NCI-H82 treated with DMSO at 0.1 percent for 48 hours (cell line): Measurements from ENCODE around the gene CNIH3.

Source experiments
- DNase-seq: peaks from one replicate; lab custom pipeline; 2025; ENCODE audit not compliant: unreplicated experiment; lab: John Stamatoyannopoulos, UW

Gene CNIH3

DNA sequence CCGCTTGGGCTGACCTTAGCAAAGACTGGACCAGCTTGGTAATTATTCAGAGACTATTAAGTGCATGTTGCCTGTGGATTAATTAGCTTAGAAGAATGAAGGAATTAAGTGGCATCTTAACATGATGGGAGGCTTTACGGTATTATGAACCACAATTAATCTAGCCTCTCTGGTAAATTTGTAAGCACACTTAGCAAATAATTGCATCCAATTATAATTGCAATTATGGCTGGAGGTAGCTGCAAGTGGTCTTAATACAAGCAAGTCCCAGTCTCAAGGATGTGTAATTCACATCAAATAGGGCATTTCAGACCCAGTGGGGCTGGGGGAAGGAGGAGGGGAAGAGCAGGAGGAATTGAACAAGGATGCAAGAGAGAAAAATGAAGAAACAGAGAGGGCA, 151.6 kb downstream of the CNIH3 start:
- peak; percentile 92 for DNase-seq

DNA sequence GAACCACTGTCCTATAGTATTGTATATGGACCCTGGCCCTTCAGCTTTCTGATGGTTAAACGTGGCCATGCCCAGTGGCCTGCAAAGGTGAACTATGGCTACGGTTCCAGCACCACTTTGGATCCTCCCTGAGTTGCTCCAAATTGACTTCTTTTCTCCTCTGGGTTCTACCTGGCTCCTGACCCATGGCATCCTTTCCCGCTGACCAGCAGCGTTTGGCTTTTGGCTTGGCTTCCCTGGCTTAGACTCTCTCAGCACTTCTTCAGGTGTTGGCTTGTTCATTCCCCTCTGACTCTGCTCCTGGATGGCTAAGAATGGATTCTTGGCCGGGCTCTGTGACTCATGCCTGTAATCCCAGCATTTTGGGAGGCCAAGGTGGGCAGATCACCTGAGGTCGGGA, 152.9 kb downstream of the CNIH3 start:
- no peak for DNase-seq

- no peak for DNase-seq
These were observed 153.6 kb downstream of the CNIH3 start for GRCh38 chr1:224769452-224770335.

DNA sequence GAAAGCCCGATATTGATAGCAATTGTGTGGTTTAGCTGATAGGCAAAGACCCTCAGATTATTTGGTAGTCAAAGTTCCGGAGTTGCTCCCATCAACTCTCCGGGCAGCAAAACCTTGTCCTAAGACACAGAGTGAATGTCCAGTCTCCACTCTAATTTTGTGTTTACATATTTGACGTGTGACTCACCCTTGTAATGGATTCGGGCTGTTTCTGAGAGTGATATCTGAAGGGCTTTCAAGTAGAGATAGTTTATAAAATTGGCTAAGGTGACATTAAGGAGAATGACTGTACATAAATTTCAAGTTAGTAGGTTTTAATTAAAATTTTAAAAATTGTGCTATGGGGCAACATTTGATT, 154.2 kb downstream of the CNIH3 start:
- no peak for DNase-seq

GRCh38 chr1:224773646-224774045, 157.5 kb downstream of the CNIH3 start:
- no peak for DNase-seq

- no peak for DNase-seq
These were observed 158.3 kb downstream of the CNIH3 start for GRCh38 chr1:224774378-224774777.

DNA sequence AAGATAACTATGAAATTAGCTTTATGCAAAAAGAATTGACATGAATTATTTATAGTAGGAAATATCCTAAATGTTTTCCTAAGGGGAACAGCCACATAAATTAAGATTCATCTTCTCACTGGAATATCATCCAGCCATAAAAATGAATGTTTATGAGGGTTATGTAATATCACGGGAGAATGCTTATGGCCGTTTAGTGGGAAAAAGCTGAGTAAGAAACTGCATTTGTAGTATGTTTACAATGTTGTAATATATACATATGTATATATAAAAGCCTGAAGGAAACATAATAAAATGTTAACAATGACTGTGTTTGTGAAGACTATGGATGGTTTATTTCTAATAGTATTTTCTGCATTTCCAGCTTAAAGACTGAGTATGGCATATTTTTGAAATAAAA, 161.1 kb downstream of the CNIH3 start:
- DNase-seq, result no peak

- no peak for DNase-seq
These were observed 163.4 kb downstream of the CNIH3 start for GRCh38 chr1:224779536-224779935.

GRCh38 chr1:224780736-224781135, 164.6 kb downstream of the CNIH3 start:
- DNase-seq, result no peak

- DNase-seq, result no peak
These were observed 165.7 kb downstream of the CNIH3 start for GRCh38 chr1:224781800-224782199.

DNA sequence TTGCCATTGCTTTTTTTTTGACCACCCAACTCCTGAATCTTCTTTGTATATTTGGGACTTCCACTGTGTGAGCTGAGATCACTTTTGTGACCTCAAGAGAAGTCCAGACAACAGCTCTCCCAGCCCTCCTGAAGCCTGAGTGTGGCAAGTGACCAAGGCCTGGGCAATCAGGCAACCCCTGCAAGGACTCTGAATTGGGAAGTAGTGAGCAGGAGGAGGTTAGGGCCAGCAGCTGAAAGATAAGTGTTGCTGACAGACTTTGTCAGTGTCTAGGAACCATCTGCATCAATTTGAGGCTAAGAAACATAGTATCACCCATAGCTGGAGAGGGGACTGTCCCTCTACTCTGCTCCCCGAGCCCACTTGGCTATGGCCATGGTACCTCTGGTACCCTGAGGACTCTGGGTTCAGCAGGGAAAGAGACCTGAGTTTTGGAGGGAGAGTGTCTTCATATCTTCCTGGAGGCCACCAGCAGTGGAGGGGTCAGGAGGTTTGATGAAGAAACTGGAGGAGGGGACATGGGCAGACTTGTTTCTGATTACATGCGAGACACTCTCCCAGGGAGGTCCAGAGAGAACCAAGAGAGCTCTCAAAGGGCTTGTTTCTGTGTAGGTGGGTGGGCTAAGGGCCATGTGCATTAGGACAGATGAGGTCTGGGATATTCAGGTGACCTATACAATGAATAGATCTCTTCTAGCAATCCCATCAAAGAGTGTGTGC, 166.3 kb downstream of the CNIH3 start:
- DNase-seq, result no peak

DNA sequence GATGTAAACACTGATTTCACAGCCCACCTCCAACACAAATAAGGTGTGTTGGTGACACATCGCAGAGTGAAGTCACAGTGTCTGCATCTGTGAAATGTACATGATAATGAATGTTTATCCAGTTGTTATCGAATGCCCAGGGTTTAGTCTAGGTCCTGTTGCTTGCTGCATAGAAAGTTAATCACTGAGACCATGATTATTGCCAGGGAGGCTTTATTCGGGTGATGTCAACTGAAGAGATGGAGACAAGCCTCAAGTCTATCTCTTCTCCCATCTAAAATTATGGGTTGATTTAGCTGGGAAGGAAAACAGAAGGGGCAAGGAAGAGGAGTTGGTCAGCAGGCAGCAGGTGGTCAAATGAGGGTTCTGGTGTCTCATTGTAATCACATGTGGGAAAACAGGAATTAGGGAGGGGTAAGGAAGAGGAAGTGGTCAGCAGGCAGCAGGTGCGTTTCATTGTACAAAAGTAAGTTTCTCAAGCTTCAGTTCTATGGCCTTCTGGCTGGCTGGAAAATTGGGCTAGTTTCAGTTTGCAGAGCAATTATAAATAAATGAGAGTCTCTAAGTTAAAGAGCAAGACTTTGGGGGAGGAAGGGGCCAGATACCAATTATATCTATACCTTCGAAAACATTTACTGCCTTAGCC, 167.0 kb downstream of the CNIH3 start:
- no peak for DNase-seq

- DNase-seq, result no peak
These were observed 168.3 kb downstream of the CNIH3 start for GRCh38 chr1:224784265-224785039.

- no peak for DNase-seq
These were observed 168.9 kb downstream of the CNIH3 start for GRCh38 chr1:224785040-224785328.

GRCh38 chr1:224785622-224786021, 169.5 kb downstream of the CNIH3 start:
- no peak for DNase-seq

DNA sequence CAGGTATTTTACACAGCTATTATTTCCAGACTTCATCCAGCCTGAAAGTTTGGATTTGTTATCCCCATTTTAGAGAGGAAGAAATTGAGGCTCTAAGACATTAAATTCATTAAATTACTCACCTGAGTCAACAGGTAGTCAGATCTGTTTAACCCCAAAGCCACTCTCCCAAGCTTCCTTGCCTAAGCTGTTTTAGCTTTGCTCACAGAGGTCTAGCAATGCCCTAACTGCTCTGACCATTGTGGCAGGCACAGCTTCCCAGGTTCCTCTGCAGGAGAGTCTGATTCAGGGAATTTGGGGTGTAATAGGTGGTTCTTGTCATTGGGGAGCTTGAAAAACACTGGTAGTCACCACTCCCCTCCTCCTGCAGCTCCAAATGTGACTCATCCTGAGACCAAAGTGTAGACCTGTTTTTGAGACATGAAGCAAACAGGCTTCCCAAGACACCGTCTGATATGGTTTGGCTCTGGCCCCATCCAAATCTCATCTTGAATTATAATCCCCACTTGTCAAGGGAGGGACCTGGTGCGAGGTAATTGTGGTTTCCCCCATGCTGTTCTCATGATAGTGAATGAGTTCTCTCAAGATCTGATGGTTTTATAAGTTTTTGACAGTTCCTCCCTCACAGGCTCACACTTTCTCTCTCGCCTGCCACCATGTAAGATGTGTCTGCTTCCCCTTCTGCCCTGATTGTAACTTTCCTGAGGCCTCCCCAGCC, 170.6 kb downstream of the CNIH3 start:
- DNase-seq, result no peak

DNA sequence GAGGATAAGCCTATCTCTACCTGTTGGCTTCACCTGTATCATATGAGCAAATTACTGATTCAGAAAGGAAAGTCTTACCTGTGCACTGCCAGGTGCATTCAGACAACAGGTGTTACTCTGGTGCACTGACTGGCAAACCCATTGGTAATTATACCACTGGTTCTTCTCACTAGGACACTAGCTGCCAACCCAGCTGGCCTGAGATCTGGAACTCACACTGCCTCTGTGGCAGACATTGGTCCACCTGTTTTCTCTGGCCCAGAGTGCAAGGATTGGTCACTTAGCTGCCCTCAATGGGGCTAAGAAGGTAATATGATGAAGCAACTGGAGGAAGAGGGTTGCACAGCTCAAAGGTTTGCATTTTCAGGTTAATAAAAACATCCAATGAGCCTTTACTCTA, 173.2 kb downstream of the CNIH3 start:
- DNase-seq, result no peak
